HCT116 (cell line): ENCODE measurements around the gene PCARE. TPM values are rescaled to one million over a fixed set of nuclear protein-coding genes. Genes with fewer than 3 reads are reported as not detected.

Source experiments
- ATAC-seq: fragments of 200-7000 bp; cut with Tn5 transposase; 2 replicates; pipeline ENCODE4 v1.9.1; 2020; ENCODE audit warnings: mild to moderate bottlenecking, moderate library complexity
- BruUV-seq: library from RNA; stranded (reverse); fragments of 400-500 nt; replicated peaks from 2 replicates; lab custom pipeline; 2021; lab: Mats Ljungman, UMichigan
- CTCF ChIA-PET: fragments of 300-600 bp; sonication (Branson Sonifier 250); formaldehyde crosslinking; loops from one replicate; lab custom pipeline; 2021; ENCODE audit warnings: antibody characterized with exemption; lab: Charles Lee
- POLR2A ChIA-PET: fragments of 300-600, 350-600 bp; sonication (Branson Sonifier 250); formaldehyde crosslinking; loops from one replicate; lab custom pipeline; 2021; ENCODE audit warnings: antibody characterized with exemption; lab: Charles Lee
- RAD21 ChIA-PET, 2 experiments: fragments of 300-600 bp; sonication (Branson Sonifier 250); formaldehyde crosslinking; loops; one replicate each; lab custom pipeline; 2023; ENCODE audit warnings: low total read pairs in 2 of 2; ENCODE audit not compliant: uncharacterized antibody in 2 of 2, unreplicated experiment in 2 of 2, low non-redundant PET in 1 of 2; lab: Charles Lee
- DNase-seq: peaks from one replicate; pipeline ENCODE4 v3.0.0-alpha.2; 2010; ENCODE audit warnings: low read depth, low spot score
- H2AFZ ChIP-seq: fragments of 200-600 bp; shearing (Covaris generic), sonication (generic); 2 replicates; pipeline ENCODE4 v1.6.1; 2017; ENCODE audit warnings: low read depth, mixed run types, mixed read lengths, antibody characterized with exemption, low read length; ENCODE audit not compliant: poor library complexity, severe bottlenecking
- H3K27ac ChIP-seq: 2 replicates; pipeline ENCODE4 v1.5.1; 2012; ENCODE audit warnings: low read depth, low read length
- H3K27me3 ChIP-seq: fragments of 200-600 bp; sonication (generic); 2 replicates; pipeline ENCODE4 v1.6.1; 2016; ENCODE audit warnings: mixed run types, low read length, mixed read lengths; ENCODE audit not compliant: insufficient read depth
- H3K36me3 ChIP-seq, 2 experiments: fragments of 200-500 bp in 1 of 2; fragments of 200-600 bp in 1 of 2; sonication (Bioruptor generic) in 1 of 2; sonication (generic) in 1 of 2; 2 replicates each; pipeline versions ENCODE4 v1.5.1 to v1.6.1; 2014 to 2016; ENCODE audit warnings: low read length in 2 of 2, inconsistent platforms in 1 of 2, mixed read lengths in 1 of 2, mixed run types in 1 of 2; ENCODE audit not compliant: insufficient read depth in 2 of 2, control insufficient read depth in 1 of 2
- H3K4me1 ChIP-seq, 2 experiments: fragments of 200-600 bp in 1 of 2; sonication (generic) in 1 of 2; 2 replicates each; pipeline versions ENCODE4 v1.5.1 to v1.6.1; 2012 to 2017; ENCODE audit warnings: low read length in 2 of 2, inconsistent platforms in 1 of 2, mild to moderate bottlenecking in 1 of 2, mixed read lengths in 1 of 2, mixed run types in 1 of 2, moderate library complexity in 1 of 2; ENCODE audit not compliant: insufficient read depth in 2 of 2, control insufficient read depth in 1 of 2
- H3K4me2 ChIP-seq: fragments of 200-600 bp; sonication (generic); 2 replicates; pipeline ENCODE4 v1.6.1; 2017; ENCODE audit warnings: mixed run types, low read length, mixed read lengths
- H3K4me3 ChIP-seq, 2 experiments: fragments of 200-600 bp in 1 of 2; sonication (generic) in 1 of 2; replicated peaks in 1 of 2; 2 replicates each; pipeline ENCODE4 v1.5.1; 2011 to 2016; ENCODE audit warnings: low read length in 2 of 2, control low read depth in 1 of 2, low read depth in 1 of 2, mild to moderate bottlenecking in 1 of 2, mixed read lengths in 1 of 2, mixed run types in 1 of 2
- H3K79me2 ChIP-seq: fragments of 200-600 bp; sonication (generic); 2 replicates; pipeline ENCODE4 v1.6.1; 2017; ENCODE audit warnings: mild to moderate bottlenecking, mixed run types, low read length, moderate library complexity, mixed read lengths; ENCODE audit not compliant: insufficient read depth
- H3K9ac ChIP-seq: fragments of 200-600 bp; sonication (generic); 2 replicates; pipeline ENCODE4 v1.6.1; 2016; ENCODE audit warnings: low read length, mixed read lengths
- H3K9me2 ChIP-seq: fragments of 200-600 bp; sonication (generic), shearing (Covaris generic); 2 replicates; pipeline ENCODE4 v1.6.1; 2017; ENCODE audit warnings: mixed run types, mild to moderate bottlenecking, moderate library complexity; ENCODE audit not compliant: insufficient read depth
- H3K9me3 ChIP-seq, 2 experiments: fragments of 200-500 bp in 1 of 2; fragments of 200-600 bp in 1 of 2; sonication (Bioruptor generic) in 1 of 2; sonication (generic) in 1 of 2; 2 replicates each; pipeline ENCODE4 v1.6.1; 2014 to 2017; ENCODE audit warnings: low read length in 2 of 2, mixed read lengths in 2 of 2, inconsistent platforms in 1 of 2, low read depth in 1 of 2, mild to moderate bottlenecking in 1 of 2, mixed run types in 1 of 2, moderate library complexity in 1 of 2; ENCODE audit not compliant: control insufficient read depth in 1 of 2, insufficient read depth in 1 of 2
- H4K20me1 ChIP-seq: fragments of 200-600 bp; sonication (generic), shearing (Covaris generic); 2 replicates; pipeline ENCODE4 v1.6.1; 2017; ENCODE audit warnings: mixed run types, mild to moderate bottlenecking, moderate library complexity; ENCODE audit not compliant: insufficient read depth
- EGR1 ChIP-seq: IDR thresholded peaks from 2 replicates; pipeline ENCODE4 v1.6.1; 2012; ENCODE audit warnings: low read depth
- EZH2 ChIP-seq: fragments of 200-600 bp; sonication (generic); IDR thresholded peaks from 2 replicates; pipeline ENCODE4 v1.6.1; 2017; ENCODE audit warnings: antibody characterized with exemption, mixed run types
- EZH2phosphoT487 ChIP-seq: fragments of 200-600 bp; IDR thresholded peaks from 2 replicates; pipeline ENCODE4 v1.6.1; 2018; ENCODE audit warnings: antibody characterized with exemption, borderline replicate concordance
- POLR2AphosphoS5 ChIP-seq: IDR thresholded peaks from 2 replicates; pipeline ENCODE4 v1.6.1; 2011; ENCODE audit warnings: mild to moderate bottlenecking, low read depth, low read length, moderate library complexity
- RAD21 ChIP-seq: IDR thresholded peaks from 2 replicates; pipeline ENCODE4 v1.6.1; 2012; ENCODE audit warnings: low read depth, mild to moderate bottlenecking
- REST ChIP-seq: IDR thresholded peaks from 2 replicates; pipeline ENCODE4 v1.6.1; 2012; ENCODE audit warnings: low read depth
- SIN3A ChIP-seq: IDR thresholded peaks from 2 replicates; pipeline ENCODE4 v1.6.1; 2012; ENCODE audit warnings: low read depth
- SRF ChIP-seq: IDR thresholded peaks from 2 replicates; pipeline ENCODE4 v1.6.1; 2012; ENCODE audit warnings: low read depth
- ZFX ChIP-seq: fragments of 450-650 bp; IDR thresholded peaks from 2 replicates; pipeline ENCODE4 v1.6.1; 2017
- ZNF274 ChIP-seq: fragments of 200-500 bp; sonication (Bioruptor generic); IDR thresholded peaks from 2 replicates; pipeline ENCODE4 v1.6.1; 2014; ENCODE audit warnings: mild to moderate bottlenecking, low read depth, low read length, inconsistent platforms
- intact Hi-C: fragments of 100-400 bp; cut with micrococcal nuclease; formaldehyde crosslinking; loops from 2 replicates; pipeline ENCODE4 v1.10.0; 2022
- total RNA-seq: library from RNA; stranded (reverse); gene quantifications from one replicate; pipeline ENCODE4 v1.2.1, GENCODE V29; 2021; ENCODE audit not compliant: unreplicated experiment
- TF ChIP-seq, protein P1 (sequence below): IDR thresholded peaks from 2 replicates; pipeline ENCODE4 v1.6.1; 2011; ENCODE audit warnings: mild to moderate bottlenecking, low read length, moderate library complexity; ENCODE audit not compliant: insufficient replicate concordance; ENCODE audit errors: extremely low read depth

PCARE gene
- total RNA-seq, 1 experiment from 2014 or later: not detected

- no peak overlapping the region for H2AFZ ChIP-seq
- H3K9me3 ChIP-seq: no peaks in the 10 kb centered on the region
- H4K20me1 ChIP-seq: no peaks in the 10 kb centered on the region
- ChIA-PET RAD21 (no interaction called here), POLR2A (no interaction called here), CTCF (no interaction called here)
- intact Hi-C loops: no loop called here
- no peaks in the 10 kb centered on the region for H3K79me2 ChIP-seq
- no peaks in the 10 kb centered on the region for H3K4me1 ChIP-seq
- no peak overlapping the region for H3K9ac ChIP-seq
- H3K36me3 ChIP-seq: no peaks in the 10 kb centered on the region
- no peak for TF ChIP-seq ZFX
- no peak for TF ChIP-seq EZH2phosphoT487
- TF ChIP-seq ZNF274: no peak
- TF ChIP-seq SIN3A: no peak
- no peak for TF ChIP-seq POLR2AphosphoS5
- TF ChIP-seq, protein P1, sequence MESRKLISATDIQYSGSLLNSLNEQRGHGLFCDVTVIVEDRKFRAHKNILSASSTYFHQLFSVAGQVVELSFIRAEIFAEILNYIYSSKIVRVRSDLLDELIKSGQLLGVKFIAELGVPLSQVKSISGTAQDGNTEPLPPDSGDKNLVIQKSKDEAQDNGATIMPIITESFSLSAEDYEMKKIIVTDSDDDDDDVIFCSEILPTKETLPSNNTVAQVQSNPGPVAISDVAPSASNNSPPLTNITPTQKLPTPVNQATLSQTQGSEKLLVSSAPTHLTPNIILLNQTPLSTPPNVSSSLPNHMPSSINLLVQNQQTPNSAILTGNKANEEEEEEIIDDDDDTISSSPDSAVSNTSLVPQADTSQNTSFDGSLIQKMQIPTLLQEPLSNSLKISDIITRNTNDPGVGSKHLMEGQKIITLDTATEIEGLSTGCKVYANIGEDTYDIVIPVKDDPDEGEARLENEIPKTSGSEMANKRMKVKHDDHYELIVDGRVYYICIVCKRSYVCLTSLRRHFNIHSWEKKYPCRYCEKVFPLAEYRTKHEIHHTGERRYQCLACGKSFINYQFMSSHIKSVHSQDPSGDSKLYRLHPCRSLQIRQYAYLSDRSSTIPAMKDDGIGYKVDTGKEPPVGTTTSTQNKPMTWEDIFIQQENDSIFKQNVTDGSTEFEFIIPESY: no peak
- TF ChIP-seq RAD21: no peak
- TF ChIP-seq EZH2: no peak
- TF ChIP-seq REST: no peak
- TF ChIP-seq EGR1: no peak
- TF ChIP-seq SRF: no peak
- H3K27me3 ChIP-seq: no peaks in the 10 kb centered on the region
- no peak overlapping the region for H3K27ac ChIP-seq
- DNase-seq: no peak
- BruUV-seq: no TSS peak
- no peaks in the 10 kb centered on the region for H3K9me2 ChIP-seq
- no peak for ATAC-seq
- no peak overlapping the region for H3K4me3 ChIP-seq
- H3K4me2 ChIP-seq: no peak overlapping the region
These were observed 33.1 kb downstream of the PCARE start for GRCh38 chr2:29041161-29041660.
